Measurements from ENCODE around the gene RAD50.
"Not testable (repeated sequence)": the region's sequence is repeated elsewhere in the genome, so short reads cannot be mapped to it uniquely, and the experiment has no call there.

The RAD50 gene

DNA sequence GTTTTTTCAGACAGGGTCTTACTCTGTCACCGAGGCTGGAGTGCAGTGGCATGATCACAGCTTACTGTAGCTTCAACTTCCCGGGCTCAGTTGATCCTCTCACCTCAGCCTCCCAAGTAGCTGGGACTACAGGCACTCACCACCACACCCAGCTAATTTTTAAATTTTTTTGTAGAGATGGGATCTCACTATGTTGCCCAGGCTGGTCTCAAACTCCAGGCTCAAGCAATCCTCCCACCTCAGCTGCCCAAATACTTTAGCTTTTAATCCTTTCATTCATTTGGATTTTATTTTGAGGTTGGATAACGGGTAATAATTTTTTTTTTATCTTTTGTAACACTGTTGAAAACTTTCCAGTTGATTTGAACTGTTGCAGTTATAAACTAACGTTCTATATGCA, 76.8 kb downstream of the RAD50 start:
- not testable (repeated sequence) for DNase-seq (ENCODE audit: low read depth)

DNA sequence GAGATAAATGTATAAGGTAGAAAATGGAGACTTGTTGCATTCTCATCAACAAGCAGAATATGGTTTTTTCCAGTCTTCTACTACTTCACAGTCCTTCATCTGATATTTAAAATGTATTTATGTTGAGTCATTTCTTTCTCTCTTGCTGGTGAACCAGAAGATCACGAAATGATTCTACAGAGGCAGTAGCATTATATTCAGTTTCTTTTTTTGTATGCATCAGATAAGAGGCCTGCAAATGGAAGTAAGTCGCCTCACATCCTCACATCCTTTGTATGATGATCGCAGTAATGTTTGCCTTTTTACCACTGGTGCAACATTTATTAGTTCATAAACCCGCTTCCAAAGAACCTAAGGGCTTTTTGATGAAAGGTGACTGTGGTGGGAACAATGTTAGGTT, 79.1 kb downstream of the RAD50 start:
- DNase-seq (ENCODE audit: low read depth) = no peak

DNA sequence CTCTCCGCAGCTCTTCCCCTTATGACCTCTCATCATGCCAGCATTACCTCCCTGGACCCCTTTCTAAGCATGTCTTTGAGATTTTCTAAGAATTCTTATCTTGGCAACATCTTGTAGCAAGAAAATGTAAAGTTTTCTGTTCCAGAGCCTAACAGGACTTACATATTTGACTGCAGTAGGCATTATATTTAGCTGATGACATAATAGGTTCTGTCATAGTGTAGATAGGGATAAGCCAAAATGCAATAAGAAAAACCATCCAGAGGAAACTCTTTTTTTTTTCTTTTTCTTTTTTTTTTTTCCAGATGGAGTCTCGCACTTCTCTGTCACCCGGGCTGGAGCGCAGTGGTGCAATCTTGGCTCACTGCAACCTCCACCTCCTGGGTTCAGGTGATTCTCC, 80.5 kb downstream of the RAD50 start:
- DNase-seq (ENCODE audit: low read depth) = no peak

DNA sequence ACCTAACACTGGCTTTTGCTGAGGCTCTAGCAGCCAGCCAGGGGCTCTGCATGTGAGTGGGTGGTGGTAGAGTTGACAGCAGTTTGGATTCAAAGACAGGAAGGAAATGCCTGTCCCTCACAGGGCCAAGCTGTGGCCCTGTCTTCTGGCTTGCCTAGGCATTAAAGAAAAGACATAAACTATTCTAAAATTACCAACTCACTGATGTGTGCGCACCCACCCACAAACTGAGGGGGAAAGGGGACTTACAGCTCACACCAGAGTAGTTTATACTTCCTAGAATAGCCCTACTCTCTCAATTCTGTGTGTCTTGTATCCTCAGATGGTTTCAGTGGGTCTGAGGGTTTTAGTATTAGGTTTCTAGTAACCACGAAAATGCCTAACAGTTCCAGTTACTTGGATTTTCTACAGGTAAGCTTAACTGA, 82.9 kb downstream of the RAD50 start:
- DNase-seq (ENCODE audit: low read depth) = no peak

DNA sequence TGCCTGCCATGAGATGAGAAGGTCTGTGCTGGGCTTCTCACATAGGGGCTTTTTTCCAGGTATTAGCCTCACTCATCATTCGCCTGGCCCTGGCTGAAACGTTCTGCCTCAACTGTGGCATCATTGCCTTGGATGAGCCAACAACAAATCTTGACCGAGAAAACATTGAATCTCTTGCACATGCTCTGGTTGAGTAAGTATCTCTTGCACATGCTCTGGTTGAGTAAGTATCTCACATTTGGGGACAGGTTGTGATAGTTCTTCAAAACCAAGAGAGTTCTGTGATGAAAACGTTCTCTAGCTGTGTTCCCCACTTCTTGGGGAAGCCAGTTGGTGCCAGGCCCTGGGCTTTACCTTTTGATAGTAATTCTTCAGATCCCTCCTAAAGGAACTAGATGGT, 83.8 kb downstream of the RAD50 start:
- DNase-seq (ENCODE audit: low read depth) = no peak

DNA sequence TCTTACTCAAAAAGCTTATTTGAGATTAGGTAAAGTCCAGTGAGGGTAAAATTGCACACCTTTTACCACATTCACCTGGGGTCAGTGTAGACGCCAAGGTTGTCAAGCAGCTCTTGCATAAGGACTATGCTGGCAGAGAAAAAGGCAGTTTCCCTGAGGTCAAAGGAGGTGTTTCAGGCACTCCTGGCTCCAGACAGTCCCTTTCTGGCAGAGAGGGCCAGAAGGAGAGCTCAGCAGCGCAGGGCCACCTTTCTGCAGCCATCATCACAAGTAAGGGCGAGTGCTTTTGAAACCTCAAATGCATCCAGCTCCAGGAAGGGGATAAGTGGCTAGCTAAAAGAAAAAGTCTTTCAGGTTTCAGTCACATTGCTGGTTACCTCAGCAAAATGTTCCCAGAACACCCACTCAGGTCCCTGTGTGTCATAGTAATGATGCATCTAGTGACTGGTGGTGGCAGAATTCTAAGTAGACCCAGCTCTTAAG, 84.5 kb downstream of the RAD50 start:
- DNase-seq (ENCODE audit: low read depth) = no peak

DNA sequence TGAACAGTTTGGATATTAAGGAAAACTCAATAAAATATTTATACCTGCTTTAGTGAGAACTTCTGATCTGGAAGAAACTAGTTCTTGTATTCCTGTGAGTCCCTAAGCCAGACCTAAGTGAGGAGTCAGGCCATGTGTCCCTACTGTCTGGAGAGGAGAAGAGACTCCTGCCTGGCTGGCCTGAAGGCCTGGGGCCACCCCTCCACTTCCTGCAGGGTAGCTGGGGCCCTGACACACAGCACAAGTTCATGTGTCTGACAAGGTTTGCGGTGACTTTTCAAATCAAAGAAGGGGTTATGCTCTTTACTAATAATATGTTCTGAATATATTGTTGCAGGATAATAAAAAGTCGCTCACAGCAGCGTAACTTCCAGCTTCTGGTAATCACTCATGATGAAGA, 85.1 kb downstream of the RAD50 start:
- DNase-seq (ENCODE audit: low read depth) = no peak

DNA sequence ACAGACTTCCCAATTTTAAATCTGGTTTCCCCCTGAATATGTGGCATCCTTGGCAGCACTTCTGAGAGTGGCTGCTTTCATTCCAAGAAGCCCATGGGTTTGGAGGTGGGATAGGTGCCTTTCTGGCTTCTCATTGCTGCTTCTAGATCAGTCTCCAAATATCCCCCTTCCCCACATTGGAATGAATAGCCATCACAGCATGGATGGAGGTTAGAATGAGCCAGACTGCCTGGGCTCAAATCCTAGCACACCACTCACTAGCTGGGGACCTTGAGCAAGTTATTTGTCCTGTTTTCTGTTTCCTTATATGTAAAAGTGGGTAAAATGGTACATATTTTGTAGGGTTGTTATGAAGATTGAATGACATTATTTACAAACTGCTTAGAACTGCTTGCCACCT, 87.4 kb downstream of the RAD50 start:
- DNase-seq (ENCODE audit: low read depth) = no peak

DNA sequence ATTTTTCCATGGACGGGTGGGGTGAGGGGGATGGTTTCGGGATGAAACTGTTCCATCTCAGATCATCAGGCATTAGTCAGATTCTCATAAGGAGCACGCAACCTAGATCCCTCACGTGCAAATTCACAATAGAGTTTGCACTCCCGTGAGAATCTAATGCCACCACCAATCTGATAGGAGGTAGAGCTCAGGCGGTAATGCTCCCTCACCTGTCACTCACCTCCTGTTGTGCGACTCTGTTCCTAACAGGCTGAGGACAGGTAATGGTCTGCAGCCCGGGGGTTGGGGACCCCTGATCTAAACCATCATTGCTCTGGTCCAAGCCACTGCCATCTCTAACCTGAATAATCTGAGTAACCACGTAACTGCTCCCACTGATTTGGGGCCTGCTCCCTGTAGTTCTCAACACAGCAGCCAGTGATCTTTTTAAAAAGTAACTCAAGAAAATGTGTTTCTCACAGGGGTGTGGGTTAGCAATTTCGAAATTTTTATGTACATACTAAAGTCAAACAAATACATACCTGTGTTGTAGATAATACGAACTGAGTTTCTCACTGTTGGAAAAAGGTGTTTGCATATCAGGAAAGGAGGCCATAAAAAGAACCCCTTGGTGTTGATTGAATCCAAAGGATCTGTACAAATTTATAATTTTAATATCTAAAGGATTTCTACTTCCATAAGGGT, 89.9 kb downstream of the RAD50 start:
- DNase-seq (ENCODE audit: low read depth) = no peak

DNA sequence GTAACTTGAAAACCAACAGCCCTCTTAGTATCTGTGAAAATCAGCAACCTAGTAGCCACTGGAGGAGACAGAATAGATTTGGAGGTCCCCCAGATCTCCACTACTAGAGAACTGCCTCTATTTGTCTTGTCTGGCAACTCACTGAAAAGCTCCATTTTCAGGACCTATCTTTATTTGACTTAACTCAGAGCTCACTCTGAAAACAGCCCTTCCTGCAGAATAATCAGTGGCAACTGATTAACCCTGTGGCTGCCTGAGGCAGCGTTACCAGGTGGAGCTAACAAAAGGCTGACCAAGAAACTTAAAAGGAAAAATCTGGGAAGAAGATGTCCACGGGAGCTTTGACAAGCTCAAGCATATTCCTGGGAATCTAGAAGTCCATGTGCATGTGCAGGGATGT, 90.7 kb downstream of the RAD50 start:
- no peak for DNase-seq (ENCODE audit: low read depth)

DNA sequence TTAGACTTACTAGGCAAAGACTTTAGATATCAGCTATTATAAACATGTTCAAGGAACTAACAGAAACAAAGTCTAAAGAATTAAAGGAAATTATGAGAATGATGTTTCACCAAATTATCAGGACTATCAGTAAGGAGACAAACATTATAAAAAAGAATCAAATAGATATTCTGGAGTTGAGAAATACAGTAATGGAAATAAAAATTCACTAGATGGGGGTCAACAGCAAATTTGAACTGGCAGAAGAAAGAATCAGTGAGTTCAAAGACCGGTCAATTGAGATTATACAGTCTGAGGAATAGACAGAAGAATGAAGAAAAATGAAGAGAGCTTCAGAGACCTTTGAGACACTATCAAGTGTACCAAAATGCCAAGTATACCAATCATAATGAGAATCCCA, 91.6 kb downstream of the RAD50 start:
- no peak for DNase-seq (ENCODE audit: low read depth)

DNA sequence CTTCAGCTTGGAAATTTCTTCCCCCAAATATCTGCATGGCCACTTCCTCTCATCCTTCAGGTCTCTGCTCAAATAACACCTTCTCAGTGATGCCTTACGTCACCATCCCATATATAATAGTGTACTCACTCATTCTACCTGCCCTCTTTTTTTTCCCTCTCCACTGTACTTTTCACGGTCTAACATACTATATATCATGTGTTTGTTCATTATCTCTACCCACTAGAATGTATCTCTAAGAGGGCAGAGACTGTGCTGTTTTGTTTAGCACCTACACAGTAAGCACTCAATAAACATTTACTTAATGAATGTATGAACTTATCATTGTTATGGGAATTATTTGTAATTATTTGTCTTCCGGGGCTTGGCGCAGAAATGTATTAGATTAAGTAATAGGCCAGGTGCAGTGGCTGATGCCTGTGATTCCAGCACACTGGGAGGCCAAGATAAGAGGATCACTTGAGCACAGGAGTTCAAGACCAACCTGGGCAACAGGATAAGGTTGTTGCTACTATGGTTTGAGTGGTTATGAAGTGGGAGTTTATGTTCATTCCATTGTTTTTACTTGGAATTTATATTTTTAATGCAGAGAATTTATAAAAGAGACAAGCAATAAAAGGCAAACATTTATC, 95.2 kb downstream of the RAD50 start:
- no peak for DNase-seq (ENCODE audit: low read depth)

DNA sequence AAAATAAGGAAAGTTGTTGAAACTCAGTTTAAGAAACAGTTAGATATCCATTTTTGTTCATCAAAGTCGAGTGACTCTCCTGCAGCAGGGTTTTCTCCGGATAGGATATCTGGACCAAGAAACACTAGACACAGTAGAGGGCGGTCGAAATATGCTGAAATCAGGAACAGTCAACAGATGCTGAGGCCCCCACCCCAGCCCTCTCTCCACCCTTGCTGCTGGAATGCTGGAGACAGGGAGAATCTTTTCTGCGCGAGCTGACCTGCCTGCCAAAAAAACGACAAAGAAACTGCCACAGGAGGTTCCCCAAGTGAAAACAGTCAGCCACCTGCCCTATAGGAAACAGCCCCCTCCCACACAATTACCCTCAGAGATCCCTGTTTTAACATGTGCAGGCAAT, 96.9 kb downstream of the RAD50 start:
- no peak for DNase-seq (ENCODE audit: low read depth)

DNA sequence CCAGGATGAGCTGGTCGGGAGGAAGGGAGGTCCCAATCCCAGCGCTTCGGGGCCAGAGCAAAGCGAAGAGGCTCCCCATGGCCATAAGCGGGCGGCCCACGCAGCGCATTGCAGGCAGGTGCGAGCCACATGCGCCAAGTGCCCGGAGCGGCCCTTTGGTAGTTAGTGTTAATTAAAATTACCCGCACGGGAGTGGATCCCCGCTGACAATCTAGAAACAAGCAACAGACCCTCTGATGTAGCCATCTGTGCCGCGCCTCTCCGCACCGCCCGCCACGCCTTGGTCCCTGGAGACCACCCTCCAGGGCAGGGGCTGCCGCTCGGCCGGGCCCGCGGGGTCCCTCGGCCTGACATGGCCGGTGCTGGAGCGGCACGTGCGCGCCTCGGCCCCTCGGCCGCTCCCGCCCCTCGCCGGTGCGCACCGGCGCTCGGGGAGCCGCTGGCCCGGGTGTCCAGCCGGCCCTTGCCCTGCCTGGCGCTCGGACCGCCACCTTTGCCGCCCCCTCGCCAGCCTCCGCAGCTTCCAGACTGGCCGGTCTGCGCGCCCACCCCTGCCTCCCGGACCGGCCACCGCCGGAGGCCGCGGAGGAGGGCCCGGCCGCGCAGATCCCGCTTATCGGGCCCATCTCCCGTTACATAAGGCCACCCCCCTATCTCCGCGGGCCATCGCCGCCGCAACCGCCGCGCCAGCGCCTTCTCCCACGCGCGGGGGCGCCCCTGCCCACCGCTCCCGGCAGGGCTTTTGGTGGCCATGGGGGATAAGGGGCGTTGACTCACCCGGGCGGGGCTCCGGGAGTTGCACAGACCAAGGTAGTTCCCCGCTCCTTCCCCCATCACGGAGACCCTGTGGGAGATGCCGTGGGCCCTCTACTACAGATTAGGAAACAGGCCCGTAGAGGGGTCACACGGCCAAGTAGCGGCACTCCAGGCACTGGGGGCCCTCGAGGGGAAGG, 99.3 kb downstream of the RAD50 start:
- no peak for DNase-seq (ENCODE audit: low read depth)

DNA sequence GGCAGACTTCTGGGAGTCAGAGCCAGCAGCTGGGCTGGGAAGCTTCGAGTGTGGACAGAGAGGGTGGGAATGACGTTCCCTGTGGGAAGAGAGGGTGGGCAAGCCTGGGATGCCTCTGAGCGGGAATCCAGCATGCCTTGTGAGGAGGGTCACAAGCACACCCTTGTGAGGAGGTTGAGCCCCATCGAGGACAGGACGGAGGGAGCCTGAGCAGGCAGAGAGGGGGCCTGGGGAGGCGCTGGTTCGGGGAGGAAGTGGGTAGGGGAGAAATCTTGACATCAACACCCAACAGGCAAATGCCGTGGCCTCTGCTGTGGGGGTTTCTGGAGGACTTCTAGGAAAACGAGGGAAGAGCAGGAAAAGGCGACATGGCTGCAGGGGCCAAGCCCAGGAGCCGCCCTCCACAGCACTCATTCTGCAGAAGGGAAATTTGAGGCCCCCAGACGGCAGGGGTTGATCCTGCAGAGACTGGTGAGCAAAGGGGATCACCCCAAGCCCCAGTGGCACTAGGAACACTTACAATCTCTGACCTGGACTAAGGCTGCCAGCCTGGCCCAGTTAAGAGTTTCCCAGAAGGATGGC, 100.1 kb downstream of the RAD50 start:
- no peak for DNase-seq (ENCODE audit: low read depth)

DNA sequence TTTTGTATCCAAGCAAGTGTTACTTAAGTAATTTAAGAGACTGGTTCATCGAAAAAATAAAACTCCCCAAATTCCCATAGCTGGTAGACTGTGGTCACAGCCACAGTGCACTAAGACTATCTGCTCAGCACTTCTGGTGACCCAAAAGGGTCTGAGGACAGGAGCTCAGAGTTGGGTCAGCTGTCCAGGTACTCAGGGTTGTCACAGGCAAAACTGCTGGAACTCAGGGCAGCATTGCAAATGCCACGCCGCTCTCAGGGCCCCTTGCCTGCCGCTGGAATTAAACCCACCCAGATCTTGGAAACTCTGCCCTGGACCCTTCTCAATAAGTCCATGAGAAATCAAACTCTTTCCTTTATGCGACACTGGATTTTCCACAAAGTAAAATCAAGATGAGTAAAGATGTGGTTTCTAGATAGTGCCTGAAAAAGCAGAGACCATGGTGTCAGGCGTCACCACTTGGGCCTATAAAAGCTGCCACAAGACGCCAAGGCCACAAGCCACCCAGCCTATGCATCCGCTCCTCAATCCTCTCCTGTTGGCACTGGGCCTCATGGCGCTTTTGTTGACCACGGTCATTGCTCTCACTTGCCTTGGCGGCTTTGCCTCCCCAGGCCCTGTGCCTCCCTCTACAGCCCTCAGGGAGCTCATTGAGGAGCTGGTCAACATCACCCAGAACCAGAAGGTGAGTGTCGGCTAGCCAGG, 101.1 kb downstream of the RAD50 start, which contains the start of gene IL13:
Gene IL13, plus strand, starts transcription at position 498 of the 705 bp plus-strand sequence. Its CDS starts 14 bp downstream, at position 512.
- DNase-seq (ENCODE audit: low read depth) = no peak

DNA sequence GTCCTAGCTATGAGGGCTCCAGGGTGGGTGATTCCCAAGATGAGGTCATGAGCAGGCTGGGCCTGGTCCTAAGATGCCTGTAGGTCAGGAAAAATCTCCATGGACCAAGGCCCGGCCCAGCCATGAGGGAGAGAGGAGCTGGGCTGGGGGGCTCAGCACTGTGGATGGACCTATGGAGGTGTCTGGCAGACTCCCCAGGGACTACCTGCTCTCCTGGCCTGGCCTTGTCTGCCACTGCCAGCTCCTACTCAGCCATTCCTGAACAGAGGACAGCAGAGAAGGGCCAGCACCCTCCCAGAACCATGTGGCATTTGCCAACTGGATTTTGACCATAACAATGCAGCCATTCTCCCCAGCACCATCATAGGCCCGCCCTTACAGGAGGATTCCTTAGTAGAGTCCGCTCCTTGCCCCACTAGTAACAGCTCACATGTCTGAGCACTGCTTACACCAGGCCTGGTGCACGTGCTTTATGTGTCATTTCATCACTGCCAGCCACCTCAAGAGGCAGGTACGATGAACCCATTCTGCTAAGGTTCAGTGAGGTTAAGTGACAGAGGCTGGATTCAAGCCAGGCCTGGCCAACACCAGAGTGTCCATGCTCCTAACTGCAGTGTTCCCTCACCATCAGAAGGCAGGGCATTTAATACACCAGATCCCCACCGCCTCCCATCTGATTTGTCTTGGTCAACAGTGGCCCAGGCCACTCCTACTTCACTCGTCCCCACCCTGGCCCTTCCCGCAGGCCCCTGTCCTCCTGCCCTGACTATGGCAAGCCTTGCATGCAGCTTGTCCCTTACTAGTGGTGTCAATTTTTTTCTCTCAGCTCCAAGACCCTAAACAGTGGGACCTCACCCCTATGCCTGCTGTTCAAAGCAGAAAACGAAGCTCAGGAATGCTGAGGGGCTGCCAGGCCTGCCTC, 101.9 kb downstream of the RAD50 start:
- DNase-seq (ENCODE audit: low read depth) = no peak

DNA sequence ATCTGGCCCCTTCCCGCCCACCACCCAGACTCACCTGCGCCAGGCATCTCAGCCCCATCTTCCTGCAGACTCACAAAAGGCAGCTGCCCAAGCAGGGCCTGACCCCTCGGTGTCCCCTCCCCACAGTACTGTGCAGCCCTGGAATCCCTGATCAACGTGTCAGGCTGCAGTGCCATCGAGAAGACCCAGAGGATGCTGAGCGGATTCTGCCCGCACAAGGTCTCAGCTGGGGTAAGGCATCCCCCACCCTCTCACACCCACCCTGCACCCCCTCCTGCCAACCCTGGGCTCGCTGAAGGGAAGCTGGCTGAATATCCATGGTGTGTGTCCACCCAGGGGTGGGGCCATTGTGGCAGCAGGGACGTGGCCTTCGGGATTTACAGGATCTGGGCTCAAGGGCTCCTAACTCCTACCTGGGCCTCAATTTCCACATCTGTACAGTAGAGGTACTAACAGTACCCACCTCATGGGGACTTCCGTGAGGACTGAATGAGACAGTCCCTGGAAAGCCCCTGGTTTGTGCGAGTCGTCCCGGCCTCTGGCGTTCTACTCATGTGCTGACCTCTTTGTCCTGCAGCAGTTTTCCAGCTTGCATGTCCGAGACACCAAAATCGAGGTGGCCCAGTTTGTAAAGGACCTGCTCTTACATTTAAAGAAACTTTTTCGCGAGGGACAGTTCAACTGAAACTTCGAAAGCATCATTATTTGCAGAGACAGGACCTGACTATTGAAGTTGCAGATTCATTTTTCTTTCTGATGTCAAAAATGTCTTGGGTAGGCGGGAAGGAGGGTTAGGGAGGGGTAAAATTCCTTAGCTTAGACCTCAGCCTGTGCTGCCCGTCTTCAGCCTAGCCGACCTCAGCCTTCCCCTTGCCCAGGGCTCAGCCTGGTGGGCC, 103.1 kb downstream of the RAD50 start:
- DNase-seq (ENCODE audit: low read depth) = no peak

DNA sequence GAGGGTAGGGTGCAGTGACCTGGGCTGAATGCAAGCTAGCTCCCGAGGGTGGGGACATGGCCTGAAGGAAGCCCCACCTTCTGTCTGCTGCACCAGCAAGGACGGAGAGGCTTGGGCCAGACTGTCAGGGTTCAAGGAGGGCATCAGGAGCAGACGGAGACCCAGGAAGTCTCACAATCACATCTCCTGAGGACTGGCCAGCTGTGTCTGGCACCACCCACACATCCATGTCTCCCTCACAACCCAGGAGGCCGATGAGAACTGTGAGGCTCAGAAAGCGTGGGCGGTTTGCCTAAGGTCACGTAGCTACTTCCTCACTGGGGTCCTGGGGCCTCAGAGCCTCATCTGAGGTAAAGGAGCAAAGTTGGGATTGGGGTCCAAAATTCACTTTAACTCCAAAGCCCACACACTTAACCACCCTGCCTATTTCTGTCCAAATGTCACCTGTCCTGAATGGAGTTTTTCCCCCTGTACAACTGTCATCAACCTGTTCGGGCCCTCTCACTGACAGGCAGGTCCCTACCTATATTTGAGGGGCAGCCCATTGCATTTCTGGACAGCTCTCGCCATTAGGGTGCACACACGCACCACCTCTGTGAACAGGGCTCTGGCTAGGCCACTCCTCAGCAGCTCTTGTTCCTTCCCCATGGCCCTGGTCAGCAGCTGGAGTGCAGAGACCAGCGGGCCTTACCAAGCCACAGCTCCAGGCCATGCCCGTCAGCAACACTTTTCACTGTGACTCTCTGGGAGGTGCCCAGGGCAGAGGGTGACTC, 104.6 kb downstream of the RAD50 start:
- DNase-seq (ENCODE audit: low read depth) = no peak

Data from fibroblast of gingiva (primary cell).